H1 (cell line): Measurements from ENCODE around the gene SLC6A7. TPM values are rescaled to one million over a fixed set of nuclear protein-coding genes. Genes with fewer than 3 reads are reported as not detected.
A peak's percentile ranks its signal among the peaks of the same experiment; 100 is the strongest.

Experiments
- CTCF ChIA-PET: fragments of 300-600 bp; sonication (Branson Sonifier 250); formaldehyde crosslinking; loops from one replicate; lab custom pipeline; 2021; ENCODE audit not compliant: partially characterized antibody; lab: Charles Lee
- POLR2A ChIA-PET: fragments of 300-600 bp; sonication (Branson Sonifier 250); formaldehyde crosslinking; loops from one replicate; lab custom pipeline; 2021; ENCODE audit warnings: inconsistent platforms; ENCODE audit not compliant: partially characterized antibody; lab: Charles Lee
- DNase-seq, 2 experiments: peaks; one replicate each; pipeline versions ENCODE4 v3.0.0 to v3.0.0-alpha.2; 2010 to 2022; ENCODE audit warnings: low spot score in 2 of 2, low read depth in 1 of 2, mixed read lengths in 1 of 2
- FAIRE-seq: peaks from 2 replicates; lab custom pipeline; 2011; peaks lifted over from hg19 to GRCh38; lab: Jason Lieb, UNC
- H2AFZ ChIP-seq: 2 replicates; pipeline ENCODE4 v1.8.1; 2012; ENCODE audit warnings: low read length, inconsistent platforms
- H2AK5ac ChIP-seq: 2 replicates; pipeline ENCODE4 v1.6.1; 2013; ENCODE audit warnings: low read depth, low read length
- H2BK120ac ChIP-seq: replicated peaks from 2 replicates; pipeline ENCODE3; 2013; ENCODE audit warnings: low read depth, low read length, inconsistent platforms
- H2BK12ac ChIP-seq: 2 replicates; pipeline ENCODE4 v1.6.1; 2013; ENCODE audit warnings: low read depth, low read length
- H2BK15ac ChIP-seq: 2 replicates; pipeline ENCODE4 v1.6.1; 2013; ENCODE audit warnings: low read length
- H2BK20ac ChIP-seq: 2 replicates; pipeline ENCODE4 v1.6.1; 2013; ENCODE audit warnings: low read length
- H2BK5ac ChIP-seq: 2 replicates; pipeline ENCODE4 v1.6.1; 2013; ENCODE audit warnings: low read depth, low read length
- H3K14ac ChIP-seq: 2 replicates; pipeline ENCODE4 v1.6.1; 2013; ENCODE audit warnings: inconsistent platforms; ENCODE audit not compliant: insufficient read length
- H3K18ac ChIP-seq: 2 replicates; pipeline ENCODE4 v1.6.1; 2013; ENCODE audit warnings: low read length; ENCODE audit errors: extremely low read depth
- H3K23ac ChIP-seq: 2 replicates; pipeline ENCODE4 v1.6.1; 2013; ENCODE audit warnings: inconsistent platforms; ENCODE audit not compliant: insufficient read length
- H3K23me2 ChIP-seq: 2 replicates; pipeline ENCODE4 v1.6.1; 2013; ENCODE audit warnings: low read depth, low read length
- H3K27ac ChIP-seq: 2 replicates; pipeline ENCODE4 v1.6.1; 2011; ENCODE audit warnings: low read depth, low read length, inconsistent platforms
- H3K27me3 ChIP-seq, 4 experiments: replicated peaks in 1 of 4; 1 replicate in 1 of 4; 2 replicates in 3 of 4; pipeline versions ENCODE4 v1.6.1 to v1.8.1; 2011 to 2013; ENCODE audit warnings: low read length in 3 of 4, mild to moderate bottlenecking in 3 of 4, inconsistent platforms in 2 of 4, mixed read lengths in 2 of 4, moderate library complexity in 1 of 4; ENCODE audit not compliant: control insufficient read depth in 3 of 4, insufficient read depth in 3 of 4; ENCODE audit errors: extremely low read depth in 1 of 4
- H3K36me3 ChIP-seq, 4 experiments: 2 replicates each; pipeline versions ENCODE4 v1.6.1 to v1.8.1; 2011 to 2013; ENCODE audit warnings: mild to moderate bottlenecking in 4 of 4, low read length in 3 of 4, moderate library complexity in 2 of 4, control low read depth in 1 of 4, inconsistent platforms in 1 of 4; ENCODE audit not compliant: insufficient read depth in 4 of 4, control insufficient read depth in 2 of 4
- H3K4ac ChIP-seq: replicated peaks from 2 replicates; pipeline ENCODE3; 2013; ENCODE audit warnings: low read length, low read depth, mixed read lengths, inconsistent platforms; ENCODE audit not compliant: insufficient read length
- H3K4me1 ChIP-seq, 4 experiments: replicated peaks in 1 of 4; 1 replicate in 1 of 4; 2 replicates in 3 of 4; pipeline versions ENCODE4 v1.6.1 to v1.8.1; 2011 to 2013; ENCODE audit warnings: low read length in 3 of 4, inconsistent platforms in 2 of 4, mixed read lengths in 1 of 4; ENCODE audit not compliant: insufficient read depth in 4 of 4, control insufficient read depth in 3 of 4
- H3K4me2 ChIP-seq, 2 experiments: 2 replicates each; pipeline versions ENCODE4 v1.6.1 to v1.8.1; 2011 to 2013; ENCODE audit warnings: low read depth in 2 of 2, low read length in 2 of 2, control low read depth in 1 of 2, inconsistent platforms in 1 of 2, mild to moderate bottlenecking in 1 of 2; ENCODE audit not compliant: insufficient read depth in 1 of 2
- H3K4me3 ChIP-seq, 4 experiments: fragments of 200-600, 300-600 bp in 1 of 4; sonication (generic), shearing (Covaris generic), sonication (Bioruptor Twin) in 1 of 4; 2 replicates each; pipeline versions ENCODE4 v1.5.1 to v1.8.1; 2011 to 2016; ENCODE audit warnings: low read length in 4 of 4, low read depth in 3 of 4, control low read depth in 2 of 4, inconsistent platforms in 2 of 4, mild to moderate bottlenecking in 2 of 4, mixed read lengths in 1 of 4, moderate library complexity in 1 of 4; ENCODE audit not compliant: insufficient read depth in 2 of 4; ENCODE audit errors: extremely low read depth in 1 of 4
- H3K56ac ChIP-seq: replicated peaks from 2 replicates; pipeline ENCODE3; 2013; ENCODE audit warnings: low read depth, mild to moderate bottlenecking, mixed read lengths, low read length, inconsistent platforms; ENCODE audit not compliant: insufficient read length
- H3K79me1 ChIP-seq: 2 replicates; pipeline ENCODE4 v1.6.1; 2013; ENCODE audit warnings: low read depth, low read length, control low read depth
- H3K79me2 ChIP-seq, 2 experiments: 2 replicates each; pipeline versions ENCODE4 v1.6.1 to v1.8.1; 2012 to 2013; ENCODE audit warnings: low read length in 2 of 2, mild to moderate bottlenecking in 2 of 2, inconsistent platforms in 1 of 2; ENCODE audit not compliant: insufficient read depth in 2 of 2, control insufficient read depth in 1 of 2
- H3K9ac ChIP-seq, 4 experiments: replicated peaks in 1 of 4; 1 replicate in 1 of 4; 2 replicates in 3 of 4; pipeline versions ENCODE4 v1.6.1 to v1.8.1; 2011 to 2013; ENCODE audit warnings: low read depth in 3 of 4, low read length in 3 of 4, control low read depth in 2 of 4, mild to moderate bottlenecking in 2 of 4, moderate library complexity in 2 of 4, inconsistent platforms in 1 of 4; ENCODE audit errors: extremely low read depth in 1 of 4
- H3K9me3 ChIP-seq, 2 experiments: 2 replicates each; pipeline versions ENCODE4 v1.6.1 to v1.8.1; 2012 to 2013; ENCODE audit warnings: mild to moderate bottlenecking in 2 of 2, moderate library complexity in 2 of 2, control low read depth in 1 of 2, inconsistent platforms in 1 of 2, low read depth in 1 of 2, low read length in 1 of 2, mixed read lengths in 1 of 2; ENCODE audit not compliant: insufficient read depth in 2 of 2
- H4K20me1 ChIP-seq, 2 experiments: replicated peaks in 1 of 2; 2 replicates each; pipeline versions ENCODE3 to v1.8.1; 2011 to 2013; ENCODE audit warnings: inconsistent platforms in 2 of 2, low read length in 2 of 2, mild to moderate bottlenecking in 1 of 2; ENCODE audit not compliant: insufficient read depth in 2 of 2, control insufficient read depth in 1 of 2
- H4K5ac ChIP-seq: 2 replicates; pipeline ENCODE4 v1.6.1; 2013; ENCODE audit warnings: low read length, low read depth, mixed read lengths, inconsistent platforms; ENCODE audit not compliant: insufficient read length
- H4K8ac ChIP-seq: 2 replicates; pipeline ENCODE4 v1.8.0; 2013; ENCODE audit warnings: mild to moderate bottlenecking, moderate library complexity, low read length, inconsistent platforms; ENCODE audit not compliant: insufficient read depth; ENCODE audit errors: extremely low read depth
- H4K91ac ChIP-seq: replicated peaks from 2 replicates; pipeline ENCODE3; 2013; ENCODE audit warnings: low read length, mixed read lengths, inconsistent platforms; ENCODE audit not compliant: insufficient read length
- CEBPB ChIP-seq: IDR thresholded peaks from 2 replicates; pipeline ENCODE4 v1.6.1; 2012; ENCODE audit warnings: low read depth, low read length
- EP300 ChIP-seq, 2 experiments: IDR thresholded peaks; 1 replicate in 1 of 2; 2 replicates in 1 of 2; pipeline ENCODE4 v1.6.1; 2011 to 2012; ENCODE audit warnings: low read depth in 2 of 2, low read length in 2 of 2, mild to moderate bottlenecking in 2 of 2, borderline replicate concordance in 1 of 2, inconsistent platforms in 1 of 2, moderate library complexity in 1 of 2
- EZH2 ChIP-seq: fragments of 200-600 bp; sonication (generic); IDR thresholded peaks from 2 replicates; pipeline ENCODE4 v1.7.1; 2012; ENCODE audit warnings: low read depth, mild to moderate bottlenecking, moderate library complexity, low read length, inconsistent platforms; ENCODE audit not compliant: severe bottlenecking
- FOSL1 ChIP-seq: IDR thresholded peaks from 2 replicates; pipeline ENCODE4 v1.6.1; 2011; ENCODE audit warnings: mild to moderate bottlenecking, low read depth, low read length, moderate library complexity; ENCODE audit not compliant: insufficient read depth
- MAFK ChIP-seq: IDR thresholded peaks from 2 replicates; pipeline ENCODE4 v1.6.1; 2012; ENCODE audit warnings: low read depth, mild to moderate bottlenecking, improper control_type of control experiment, low read length
- NANOG ChIP-seq: IDR thresholded peaks from 2 replicates; pipeline ENCODE4 v1.6.1; 2011; ENCODE audit warnings: low read length, low read depth, mild to moderate bottlenecking, inconsistent platforms; ENCODE audit not compliant: insufficient read depth, poor library complexity, severe bottlenecking
- PHF8 ChIP-seq: fragments of 200-600 bp; sonication (generic); conservative IDR thresholded peaks from 2 replicates; pipeline ENCODE4 v1.7.1; 2012; ENCODE audit warnings: low read depth, mild to moderate bottlenecking, inconsistent platforms, low read length, moderate library complexity
- POU5F1 ChIP-seq: IDR thresholded peaks from 2 replicates; pipeline ENCODE4 v1.6.1; 2011; ENCODE audit warnings: low read depth, mild to moderate bottlenecking, low read length, moderate library complexity
- RBBP5 ChIP-seq: IDR thresholded peaks from 2 replicates; pipeline ENCODE4 v1.7.1; 2012; ENCODE audit warnings: low read depth, mild to moderate bottlenecking, inconsistent platforms, low read length, moderate library complexity, borderline replicate concordance
- SP1 ChIP-seq: IDR thresholded peaks from 2 replicates; pipeline ENCODE4 v1.6.1; 2011; ENCODE audit warnings: low read depth, low read length
- SP2 ChIP-seq: IDR thresholded peaks from 2 replicates; pipeline ENCODE4 v1.6.1; 2012; ENCODE audit warnings: mild to moderate bottlenecking, low read length, inconsistent platforms
- SP4 ChIP-seq: IDR thresholded peaks from 2 replicates; pipeline ENCODE4 v1.6.1; 2012; ENCODE audit warnings: low read length, inconsistent platforms
- SUZ12 ChIP-seq: fragments of 200-600 bp; sonication (generic); IDR thresholded peaks from 2 replicates; pipeline ENCODE4 v1.6.1; 2012; ENCODE audit warnings: mild to moderate bottlenecking, inconsistent platforms, low read length, moderate library complexity, mixed read lengths
- TAF1 ChIP-seq: IDR thresholded peaks from 2 replicates; pipeline ENCODE4 v1.6.1; 2011; ENCODE audit warnings: mild to moderate bottlenecking, low read depth, low read length
- TCF12 ChIP-seq: IDR thresholded peaks from 2 replicates; pipeline ENCODE4 v1.6.1; 2011; ENCODE audit warnings: low read depth, mild to moderate bottlenecking, low read length
- WGBS, 2 experiments: shearing (Covaris generic) in 1 of 2; methylation state at CpG; one replicate each; pipeline versions ENCODE4 v1.1.6 to v1.1.7; 2013 to 2015; ENCODE audit warnings: low lambda C conversion rate in 2 of 2, mixed read lengths in 2 of 2, inconsistent platforms in 1 of 2, low coverage in 1 of 2, missing lambda C conversion rate in 1 of 2; ENCODE audit not compliant: insufficient replicate concordance in 2 of 2, insufficient coverage in 1 of 2, insufficient read length in 1 of 2; ENCODE audit errors: extremely low coverage in 1 of 2, missing lambda C conversion rate in 1 of 2; 5-methylcytosine and 5-hydroxymethylcytosine counted together
- polyA plus RNA-seq, 7 experiments: library from polyadenylated mRNA; depleted of rRNA in 3 of 7; stranded (reverse) in 5 of 7; unstranded in 2 of 7; fragments of >200 nt in 5 of 7; fragments of 200-250 nt in 2 of 7; gene quantifications; 1 replicate in 5 of 7; 2 replicates in 1 of 7; 4 replicates in 1 of 7; pipeline versions ENCODE4 v1.2.1 to v1.2.3, GENCODE V29; 2011 to 2013; ENCODE audit warnings: missing spikeins in 2 of 7, mixed read lengths in 2 of 7
- total RNA-seq: library from RNA; stranded (reverse); fragmentation: NEBNext Ultra II Directional; extraction: Animal tissue kit (Norgen Biotek cat#: 25700); gene quantifications from 2 replicates; pipeline ENCODE4 v1.2.1, GENCODE V29; 2021

SLC6A7 gene
- total and polyA plus RNA-seq, 2 of the 8 experiments (the other 6 are each of a cell fraction or from before 2014, with no cell fraction given): 0.07 to 0.12 TPM

DNA sequence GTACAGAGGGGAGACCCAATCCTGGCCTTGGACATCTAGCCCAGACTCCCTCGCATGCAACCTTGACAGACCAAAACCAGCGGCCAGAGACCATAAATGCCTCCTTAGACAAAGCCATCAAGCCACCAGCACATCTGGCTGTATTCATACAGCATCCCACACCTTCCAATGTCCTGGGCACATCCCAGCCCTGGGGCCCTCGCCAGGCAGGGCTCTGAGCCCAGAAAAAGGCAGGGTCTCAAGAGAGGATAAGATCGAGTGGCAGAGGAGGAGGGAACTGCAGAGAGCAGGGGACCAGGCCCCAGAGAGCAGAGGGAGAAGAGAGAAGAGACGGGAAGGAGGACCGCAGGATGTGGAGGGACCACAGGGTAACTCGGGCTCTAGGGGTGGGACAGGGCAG lies 54.3 kb downstream of the SLC6A7 start:
- Histone ChIP-seq H2BK20ac (no peak overlapping the region), H2BK12ac (no peak overlapping the region), H3K4me2 (no peak overlapping the region), H4K20me1 (no peaks in the 10 kb centered on the region), H3K79me1 (no peaks in the 10 kb centered on the region), H3K56ac (no peak overlapping the region), H3K23me2 (no peaks in the 10 kb centered on the region; the same call in 1 of the 2 replicates), H4K8ac (0 out of 2 replicates have a peak overlapping the region, but pooled peaks have one; percentile 36), H3K36me3 (no peaks in the 10 kb centered on the region), H3K9ac (no peak overlapping the region), H3K9me3 (no peaks in the 10 kb centered on the region), H3K79me2 (no peaks in the 10 kb centered on the region), H2AFZ (no peak overlapping the region), H2BK120ac (no peak overlapping the region), H3K4me1 (0 out of 7 replicates have a peak, but pooled peaks cover 0 to 2% (median 0%) of the 10 kb centered on the region in 4 experiments), H4K5ac (no peak overlapping the region), H3K23ac (no peak overlapping the region), H3K27me3 (no peaks in the 10 kb centered on the region), H3K14ac (no peak overlapping the region), H2AK5ac (no peak overlapping the region), H4K91ac (no peak overlapping the region), H3K4me3 (no peak overlapping the region), H2BK15ac (no peak overlapping the region), H2BK5ac (no peak overlapping the region), H3K18ac (no peak overlapping the region), H3K4ac (no peak overlapping the region), H3K27ac (no peak overlapping the region)
- no peak for FAIRE-seq
- 81% methylated on average over 7 of the region's 7 CpGs; no CpG with 5 or more reads in 1 of the 2 experiments for WGBS, 2 experiments
- CTCF ChIA-PET: interaction anchor here (1.0 to 2.2 kb wide), 5 partner anchors 10 to 154 kb away, joined by 3 to 8 read pairs (median 3); no protein-coding TSS in a partner anchor
- DNase-seq: no peak
- POLR2A ChIA-PET: no interaction called here
- TF ChIP-seq SP2: no peak
- no peak for TF ChIP-seq SP4
- TF ChIP-seq EP300 (IDR thresholded peaks at IDR 0.05; ENCODE audit: borderline replicate concordance in 1 of 2, low read depth in 2 of 2, low read length in 2 of 2): no peak
- no peak for TF ChIP-seq SP1
- no peak for TF ChIP-seq MAFK
- no peak for TF ChIP-seq CEBPB
- TF ChIP-seq POU5F1: no peak
- TF ChIP-seq EZH2: no peak
- TF ChIP-seq TAF1: no peak
- no peak for TF ChIP-seq SUZ12
- TF ChIP-seq RBBP5: no peak
- no peak for TF ChIP-seq PHF8
- TF ChIP-seq NANOG: no peak
- TF ChIP-seq TCF12: no peak
- TF ChIP-seq FOSL1: no peak
